GM21390 (cell line): Measurements from ENCODE around the gene CFLAR.
A peak's percentile ranks its signal among the peaks of the same experiment; 100 is the strongest.
"Not testable (repeated sequence)": the region's sequence is repeated elsewhere in the genome, so short reads cannot be mapped to it uniquely, and the experiment has no call there.

Experiments used
- ATAC-seq: cut with Tn5 transposase; IDR thresholded peaks from one replicate; pipeline ENCODE4 v1.9.1; 2021; ENCODE audit not compliant: unreplicated experiment

The CFLAR gene

GRCh38 chr2:201144101-201145051 lies 28.4 kb downstream of the CFLAR start:
- ATAC-seq, result no peak

GRCh38 chr2:201148434-201148990 lies 32.5 kb downstream of the CFLAR start:
- no peak for ATAC-seq

DNA sequence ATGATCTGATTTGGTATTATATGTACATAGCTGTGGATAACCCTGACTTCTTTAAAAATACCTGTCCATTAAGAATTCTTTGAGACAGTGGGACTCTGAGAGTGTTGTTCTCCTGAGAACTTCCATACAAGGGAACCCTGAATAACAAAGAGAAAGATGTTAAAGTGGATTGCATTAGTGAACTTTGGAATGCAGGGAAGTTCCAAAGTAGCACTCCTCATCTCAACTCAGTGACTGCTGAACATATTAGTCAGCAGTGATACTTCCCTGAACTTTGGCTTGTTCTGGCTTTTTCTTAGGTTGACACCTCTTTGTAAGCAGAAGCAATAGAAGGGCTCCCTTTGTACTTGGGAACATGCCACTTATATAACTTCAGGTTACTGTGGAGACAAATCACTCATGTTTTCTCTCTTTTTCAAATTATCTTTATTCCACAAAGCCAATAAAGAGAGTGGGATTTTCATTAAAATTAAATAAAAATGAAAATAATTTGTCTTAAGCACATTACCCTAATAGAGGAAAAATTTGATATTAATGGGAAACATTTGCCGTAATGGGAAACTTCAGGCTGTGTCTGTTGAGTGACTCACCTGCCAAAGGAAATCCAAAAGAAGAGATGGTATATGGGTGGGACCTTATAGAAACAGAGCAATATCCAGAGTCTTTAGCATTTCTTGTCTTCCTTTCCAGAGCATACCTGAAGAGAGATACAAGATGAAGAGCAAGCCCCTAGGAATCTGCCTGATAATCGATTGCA lies 33.3 kb downstream of the CFLAR start:
- no peak for ATAC-seq

GRCh38 chr2:201149821-201150165 lies 33.8 kb downstream of the CFLAR start:
- ATAC-seq, result not testable (repeated sequence)

DNA sequence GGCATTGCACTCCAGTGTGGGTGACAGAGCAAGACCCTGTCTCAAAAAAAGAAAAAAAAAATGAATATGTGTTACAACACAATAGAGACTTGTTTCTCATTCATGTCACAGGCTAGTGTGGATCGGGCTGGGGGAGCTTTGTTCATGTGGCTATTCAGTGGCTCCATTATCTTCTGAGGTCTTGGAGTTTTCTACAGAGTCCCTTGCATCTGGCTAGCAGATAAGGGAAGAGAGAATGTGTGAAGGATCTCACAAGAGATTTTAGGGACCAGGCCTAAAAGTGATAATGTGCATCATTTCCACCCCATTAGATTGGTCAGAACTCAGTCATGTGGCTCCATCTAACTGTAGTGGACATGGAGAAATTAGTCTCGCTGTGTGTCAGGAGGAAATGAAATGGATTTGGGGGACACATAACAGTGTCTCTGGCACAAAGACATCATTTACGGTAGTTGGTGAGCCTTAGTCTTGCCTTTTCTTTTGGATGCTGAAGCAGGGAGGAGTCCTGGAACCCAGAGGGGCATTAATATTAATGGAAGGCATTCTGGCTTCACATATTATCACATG lies 34.6 kb downstream of the CFLAR start:
- ATAC-seq, result no peak

DNA sequence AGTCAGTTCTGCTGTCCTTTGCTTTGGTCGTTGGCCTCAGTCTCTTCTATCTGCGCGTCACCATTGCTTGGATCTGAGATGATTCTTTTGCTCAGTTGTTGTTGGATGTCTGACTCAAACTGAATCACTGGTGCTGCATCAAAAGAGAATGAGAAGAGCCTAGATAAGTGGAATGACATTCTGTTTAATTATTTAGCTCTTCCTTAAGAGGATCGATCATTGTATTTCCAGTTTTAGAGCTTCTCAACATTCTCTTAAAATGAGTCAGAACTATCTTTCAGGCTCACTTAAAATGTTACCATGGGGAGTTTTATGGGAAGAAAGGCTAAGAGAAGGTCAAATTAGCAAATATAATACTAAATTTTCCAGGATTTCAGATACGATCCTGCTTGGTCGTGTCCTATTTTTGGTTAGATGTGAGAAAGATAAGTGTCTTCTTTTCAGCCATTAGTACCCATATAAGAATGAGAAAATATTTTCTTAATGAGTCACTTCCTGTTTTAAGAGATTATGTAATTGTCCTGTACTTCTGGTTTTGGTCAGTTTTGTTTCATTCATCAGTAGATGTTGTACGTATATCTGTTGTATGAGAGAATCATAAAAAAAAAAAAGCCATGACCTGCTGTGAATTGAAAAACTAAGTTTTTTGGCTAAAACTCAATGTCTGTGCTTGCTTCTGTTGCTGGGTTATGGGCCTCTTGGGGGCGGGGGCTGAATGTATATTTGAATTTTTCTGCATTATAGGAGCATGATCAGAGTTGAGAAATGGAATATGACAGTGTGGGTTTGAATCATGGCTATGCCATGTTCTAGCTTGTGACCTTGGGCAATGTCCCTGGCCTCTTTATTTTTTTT lies 35.4 kb downstream of the CFLAR start:
- ATAC-seq, result peak; percentile 79

DNA sequence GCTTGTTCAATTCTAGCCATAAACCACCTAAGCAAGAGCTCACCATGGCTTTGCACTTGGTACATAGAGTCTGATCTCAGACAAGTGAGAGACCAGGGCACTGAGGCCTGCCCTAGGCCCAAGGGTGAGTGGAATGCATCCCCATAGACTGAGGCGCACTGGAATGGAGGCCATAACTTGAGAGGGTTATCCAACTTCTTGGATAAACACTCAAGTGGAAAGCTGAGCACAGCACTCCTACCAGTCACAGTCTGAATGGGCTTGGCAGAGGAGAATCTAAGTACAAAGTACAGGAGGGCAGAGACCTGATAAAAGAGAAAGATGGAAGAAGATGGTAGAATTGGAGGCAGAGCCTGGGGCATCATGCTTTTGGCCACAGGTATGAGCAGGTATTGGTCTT lies 36.6 kb downstream of the CFLAR start:
- ATAC-seq, result no peak

GRCh38 chr2:201152999-201153815 lies 37.2 kb downstream of the CFLAR start:
- ATAC-seq, result no peak

DNA sequence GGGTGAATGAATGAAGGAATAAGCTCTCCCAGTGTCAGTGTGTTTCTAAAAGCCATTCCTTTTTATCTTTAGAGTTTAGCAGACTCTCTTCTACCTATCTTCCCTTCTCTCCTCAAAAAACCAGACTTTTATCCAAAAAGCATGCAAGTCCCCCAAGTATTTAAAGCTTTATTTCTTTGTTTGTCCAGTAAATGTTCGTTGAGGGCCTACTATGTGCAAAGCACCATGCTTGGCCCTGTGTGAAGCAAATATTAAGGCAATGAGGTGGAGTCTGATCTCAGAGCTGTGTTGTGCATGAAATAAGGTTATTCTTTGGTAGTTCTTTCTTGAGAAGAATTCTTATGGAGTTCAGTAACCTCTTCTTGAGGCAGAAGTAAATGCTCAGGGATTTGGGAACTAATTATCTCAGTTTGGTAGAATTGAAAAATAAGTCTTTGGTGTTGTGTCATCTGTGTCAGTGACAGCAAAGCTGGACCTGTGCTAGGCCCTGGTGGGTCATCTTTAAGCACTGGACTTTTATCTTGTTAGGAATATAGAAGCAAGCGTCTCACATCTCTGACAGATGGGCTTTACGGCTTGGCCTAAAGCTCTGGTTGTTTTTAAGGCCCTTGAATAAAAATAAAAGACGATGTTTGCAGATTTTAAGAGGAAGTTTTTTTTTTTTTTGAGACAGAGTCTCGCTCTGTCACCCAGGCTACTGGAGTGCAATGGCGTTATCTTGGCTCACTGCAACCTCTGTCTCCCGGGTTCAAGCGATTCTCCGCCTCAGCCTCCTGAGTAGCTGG lies 38.8 kb downstream of the CFLAR start:
- ATAC-seq, result no peak

DNA sequence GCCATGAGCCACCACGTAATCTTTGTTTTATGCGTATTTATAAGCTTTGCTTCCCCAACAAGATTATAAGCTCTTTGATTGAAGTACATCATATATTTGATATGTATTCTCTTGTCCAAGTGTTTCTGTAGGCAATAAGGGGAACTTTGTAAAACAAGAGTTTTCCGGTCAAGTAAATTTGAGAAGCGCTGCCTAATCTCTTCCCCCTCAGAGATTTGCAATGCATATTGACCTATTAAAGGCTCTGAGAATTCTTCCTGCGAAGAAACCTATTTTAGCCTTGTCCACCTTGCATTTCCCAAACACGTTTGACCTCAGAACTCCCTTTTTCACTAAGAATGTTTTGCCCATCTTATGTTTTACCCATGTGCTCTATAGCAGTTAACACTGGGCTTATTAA lies 40.1 kb downstream of the CFLAR start:
- no peak for ATAC-seq

- ATAC-seq, result no peak
Observed at GRCh38 chr2:201156640-201157039, 40.7 kb downstream of the CFLAR start.

GRCh38 chr2:201157694-201158093 lies 41.7 kb downstream of the CFLAR start:
- peak; percentile 25 for ATAC-seq

DNA sequence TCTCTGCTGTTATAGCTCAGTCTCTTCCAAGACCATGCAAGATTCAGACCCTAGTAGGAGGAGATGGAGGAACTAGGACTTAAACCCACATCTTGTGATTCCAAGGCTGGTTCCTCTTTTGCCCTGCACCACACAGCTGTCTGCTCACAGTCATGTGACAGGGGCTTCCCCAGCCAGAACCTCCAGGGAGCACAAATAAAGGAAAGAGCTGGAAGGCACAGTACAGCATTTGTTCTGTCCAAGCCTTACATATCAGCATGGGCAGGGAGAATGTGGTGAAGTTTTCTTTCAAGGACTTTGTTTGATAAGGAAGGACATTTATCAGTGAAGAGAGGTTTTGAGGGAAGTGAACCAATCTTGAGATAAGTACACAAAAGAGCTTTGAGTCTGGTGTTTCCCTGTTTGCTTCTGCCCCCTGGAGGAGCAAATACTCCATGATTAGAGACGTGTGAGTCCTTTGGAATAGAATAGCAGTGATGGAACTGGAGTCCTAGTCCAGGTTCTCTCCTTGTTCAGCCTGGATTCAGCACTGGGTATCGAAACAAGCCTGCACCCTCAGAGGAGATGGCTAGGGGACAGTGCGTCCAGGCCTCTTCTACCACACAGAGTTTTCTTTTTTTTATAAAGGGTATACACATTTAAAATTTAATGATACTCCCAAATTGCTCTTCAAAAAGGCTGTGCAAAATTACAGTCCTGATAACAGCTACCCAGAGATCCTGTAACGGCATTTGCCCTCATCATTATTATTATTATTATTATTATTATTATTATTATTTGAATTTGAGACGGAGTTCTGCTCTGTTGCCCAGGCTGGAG lies 42.4 kb downstream of the CFLAR start:
- peak; percentile 95 for ATAC-seq

DNA sequence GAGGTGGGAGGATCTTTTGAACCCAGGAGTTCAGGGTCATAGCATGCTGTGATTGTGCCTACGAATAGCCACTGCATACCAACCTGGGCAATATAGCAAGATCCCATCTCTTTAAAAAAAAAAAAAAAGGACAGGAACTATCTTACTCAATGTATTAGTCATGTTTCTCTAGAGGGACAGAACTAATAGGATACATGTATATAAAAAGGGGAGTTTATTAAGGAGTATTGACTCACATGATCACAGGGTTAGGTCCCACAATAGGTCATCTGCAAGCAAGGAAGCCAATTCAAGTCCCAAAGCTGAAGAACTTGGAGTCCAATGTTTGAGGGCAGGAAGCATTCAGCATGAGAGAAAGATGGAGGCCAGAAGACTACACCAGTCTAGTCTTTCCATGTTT lies 48.2 kb downstream of the CFLAR start:
- no peak for ATAC-seq

- no peak for ATAC-seq
Observed at GRCh38 chr2:201167546-201167945, 51.6 kb downstream of the CFLAR start.

GRCh38 chr2:201168496-201168895 lies 52.5 kb downstream of the CFLAR start:
- ATAC-seq, result not testable (repeated sequence)

- ATAC-seq, result no peak
Observed at GRCh38 chr2:201171259-201171814, 55.4 kb downstream of the CFLAR start.

GRCh38 chr2:201172279-201172678 lies 56.3 kb downstream of the CFLAR start:
- ATAC-seq, result no peak
